ENCODE data around the gene FAM89B.

The FAM89B gene

DNA sequence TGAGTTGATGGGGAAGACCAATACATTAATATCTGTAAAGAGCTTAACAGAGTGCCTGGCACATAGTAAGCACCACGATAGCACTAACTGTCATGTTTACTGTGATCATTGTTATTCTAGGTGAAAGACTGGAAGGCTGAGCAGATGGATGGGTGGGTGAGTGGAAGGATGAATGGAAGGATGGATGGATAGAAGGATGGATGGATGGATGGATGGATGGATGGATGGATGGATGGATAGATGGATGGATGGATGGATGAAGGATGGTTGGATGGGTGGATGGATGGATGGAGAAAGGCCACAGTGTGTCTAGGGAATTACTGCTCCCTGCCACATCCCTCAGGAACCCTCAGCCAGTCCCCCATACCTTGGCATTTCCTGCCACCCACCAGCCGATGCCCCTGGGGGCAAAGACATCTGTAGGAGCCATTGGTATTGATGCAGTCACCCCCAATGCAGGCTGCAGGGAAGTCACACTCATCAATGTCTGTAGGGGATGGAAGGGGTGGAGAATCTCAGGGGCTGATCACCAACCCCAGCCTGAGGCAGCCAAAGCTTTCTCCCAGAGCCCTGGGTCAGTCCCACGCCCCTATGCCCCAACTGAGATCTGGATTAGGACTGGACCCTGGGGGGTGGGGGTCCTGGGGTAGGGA is 29.5 kb upstream of the FAM89B start:
- Histone ChIP-seq H3K4me3 (ENCODE audit: low read depth, low read length) (no peak overlapping the region), H3K27me3 (replicated peaks) (no peaks in the 10 kb centered on the region), H3K36me3 (replicated peaks) (peaks cover 83% of the 10 kb centered on the region), H3K27ac (no peak overlapping the region)
- TF ChIP-seq, protein P1, sequence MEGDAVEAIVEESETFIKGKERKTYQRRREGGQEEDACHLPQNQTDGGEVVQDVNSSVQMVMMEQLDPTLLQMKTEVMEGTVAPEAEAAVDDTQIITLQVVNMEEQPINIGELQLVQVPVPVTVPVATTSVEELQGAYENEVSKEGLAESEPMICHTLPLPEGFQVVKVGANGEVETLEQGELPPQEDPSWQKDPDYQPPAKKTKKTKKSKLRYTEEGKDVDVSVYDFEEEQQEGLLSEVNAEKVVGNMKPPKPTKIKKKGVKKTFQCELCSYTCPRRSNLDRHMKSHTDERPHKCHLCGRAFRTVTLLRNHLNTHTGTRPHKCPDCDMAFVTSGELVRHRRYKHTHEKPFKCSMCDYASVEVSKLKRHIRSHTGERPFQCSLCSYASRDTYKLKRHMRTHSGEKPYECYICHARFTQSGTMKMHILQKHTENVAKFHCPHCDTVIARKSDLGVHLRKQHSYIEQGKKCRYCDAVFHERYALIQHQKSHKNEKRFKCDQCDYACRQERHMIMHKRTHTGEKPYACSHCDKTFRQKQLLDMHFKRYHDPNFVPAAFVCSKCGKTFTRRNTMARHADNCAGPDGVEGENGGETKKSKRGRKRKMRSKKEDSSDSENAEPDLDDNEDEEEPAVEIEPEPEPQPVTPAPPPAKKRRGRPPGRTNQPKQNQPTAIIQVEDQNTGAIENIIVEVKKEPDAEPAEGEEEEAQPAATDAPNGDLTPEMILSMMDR (IDR thresholded peaks at IDR 0.05; ENCODE audit: low read depth, low read length, missing control alignments), result no peak
- DNase-seq, result no peak
- in situ Hi-C loops (cut with HindIII; ENCODE audit: low pct_ligation_motif_present, low sequenced_read_pairs), result no loop called here

DNA sequence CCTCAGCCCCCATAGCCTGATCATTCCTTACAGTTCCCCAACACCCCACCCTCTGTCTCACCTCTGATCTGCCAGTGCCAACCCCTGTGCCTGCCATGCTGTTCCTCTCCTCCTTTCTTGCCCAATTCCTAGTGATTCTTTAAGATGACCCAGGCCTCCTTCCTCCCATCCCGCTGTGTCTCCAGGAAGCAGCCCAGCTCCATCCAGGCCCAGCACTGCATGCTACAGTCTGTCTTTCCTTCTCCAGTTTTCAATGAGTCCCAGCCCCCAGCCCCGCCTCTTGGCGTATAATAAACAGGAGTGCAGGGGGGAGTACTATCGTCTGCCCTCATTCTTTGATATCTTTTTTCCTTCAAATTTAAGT is 26.5 kb upstream of the FAM89B start:
- DNase-seq, result no peak
- Histone ChIP-seq H3K27me3 (replicated peaks) (no peaks in the 10 kb centered on the region), H3K36me3 (replicated peaks) (peaks cover 84% of the 10 kb centered on the region), H3K27ac (no peak overlapping the region), H3K4me3 (ENCODE audit: low read depth, low read length) (no peak overlapping the region)
- TF ChIP-seq, protein P1 (IDR thresholded peaks at IDR 0.05; ENCODE audit: low read depth, low read length, missing control alignments), result no peak
- in situ Hi-C loops (cut with HindIII; ENCODE audit: low pct_ligation_motif_present, low sequenced_read_pairs), result no loop called here

DNA sequence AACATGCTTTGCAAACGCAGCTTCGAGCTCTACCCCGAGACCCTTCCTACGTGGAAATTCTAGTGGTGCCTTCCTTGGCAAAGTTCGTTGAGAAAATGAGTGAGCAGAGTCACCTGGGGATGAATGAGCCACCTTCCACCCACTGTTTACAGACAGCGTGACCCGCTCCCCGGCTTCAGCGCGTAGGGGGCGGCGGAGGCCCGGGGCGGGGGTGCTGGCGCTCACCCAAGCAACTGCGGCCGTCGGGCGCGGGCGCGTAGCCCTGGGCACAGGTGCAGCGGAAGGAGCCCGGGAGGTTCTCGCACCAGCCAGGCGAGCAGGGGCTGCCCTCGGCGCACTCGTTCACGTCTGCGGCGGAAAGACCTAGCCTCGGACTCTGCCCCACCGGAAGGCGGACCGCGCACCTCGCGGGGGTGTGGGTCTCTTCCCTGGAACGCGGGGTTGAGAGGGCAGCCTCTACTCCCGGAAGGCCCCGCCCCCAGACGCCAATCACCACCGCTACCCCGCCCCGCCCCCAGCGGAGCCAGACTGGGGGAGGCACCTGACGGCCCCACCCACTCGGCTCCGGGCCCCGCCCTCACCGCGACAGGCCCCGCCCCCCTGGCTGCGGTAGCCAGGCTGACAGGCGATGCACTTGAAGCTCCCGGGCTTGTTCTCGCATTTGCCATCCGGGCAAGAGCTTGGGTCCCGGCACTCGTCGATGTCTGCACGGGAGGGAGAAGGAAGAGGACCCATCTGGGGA is 25.9 kb upstream of the FAM89B start:
- Histone ChIP-seq H3K36me3 (replicated peaks) (peaks cover 84% of the 10 kb centered on the region), H3K4me3 (ENCODE audit: low read depth, low read length) (no peak overlapping the region), H3K27ac (no peak overlapping the region), H3K27me3 (replicated peaks) (no peaks in the 10 kb centered on the region)
- no peak for DNase-seq
- TF ChIP-seq, protein P1 (IDR thresholded peaks at IDR 0.05; ENCODE audit: low read depth, low read length, missing control alignments), result no peak
- in situ Hi-C loops (cut with HindIII; ENCODE audit: low pct_ligation_motif_present, low sequenced_read_pairs), result no loop called here

DNA sequence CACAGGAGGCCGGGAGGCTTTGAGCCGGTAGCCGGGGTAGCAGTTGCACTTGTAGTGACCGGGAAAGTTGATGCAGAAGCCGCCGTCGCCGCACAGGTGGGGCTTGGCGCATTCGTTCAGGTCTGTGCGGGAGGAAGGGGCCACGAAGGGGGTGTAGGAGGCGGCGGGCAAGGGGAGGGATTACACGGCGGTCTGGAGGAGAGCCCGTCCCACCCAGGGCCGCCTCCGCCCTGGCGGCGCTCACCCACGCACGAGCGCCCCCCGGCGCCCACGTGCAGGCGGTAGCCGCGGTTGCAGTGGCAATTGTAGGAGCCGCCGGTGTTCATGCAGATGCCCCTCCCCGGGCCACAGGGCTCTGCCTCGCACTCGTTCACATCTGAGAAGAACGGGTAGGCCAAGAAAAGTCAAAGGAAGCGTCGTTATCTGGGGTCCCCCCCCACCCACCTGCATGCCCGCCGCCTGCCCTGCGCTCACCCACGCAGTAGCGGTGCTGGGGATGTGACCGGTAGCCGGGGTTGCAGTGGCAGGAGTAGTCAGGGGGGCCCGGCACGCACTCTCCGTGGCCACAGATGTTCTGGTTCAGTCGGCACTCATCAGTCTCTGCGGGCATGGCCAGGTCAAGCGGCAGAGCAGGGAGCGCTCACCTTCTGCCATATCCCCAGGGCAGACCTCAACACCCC is 24.8 kb upstream of the FAM89B start:
- DNase-seq, result no peak
- Histone ChIP-seq H3K36me3 (replicated peaks) (peaks cover 87% of the 10 kb centered on the region), H3K27me3 (replicated peaks) (no peaks in the 10 kb centered on the region), H3K4me3 (ENCODE audit: low read depth, low read length) (no peak overlapping the region), H3K27ac (no peak overlapping the region)
- in situ Hi-C loops (cut with HindIII; ENCODE audit: low pct_ligation_motif_present, low sequenced_read_pairs), result no loop called here
- TF ChIP-seq, protein P1 (IDR thresholded peaks at IDR 0.05; ENCODE audit: low read depth, low read length, missing control alignments), result no peak

DNA sequence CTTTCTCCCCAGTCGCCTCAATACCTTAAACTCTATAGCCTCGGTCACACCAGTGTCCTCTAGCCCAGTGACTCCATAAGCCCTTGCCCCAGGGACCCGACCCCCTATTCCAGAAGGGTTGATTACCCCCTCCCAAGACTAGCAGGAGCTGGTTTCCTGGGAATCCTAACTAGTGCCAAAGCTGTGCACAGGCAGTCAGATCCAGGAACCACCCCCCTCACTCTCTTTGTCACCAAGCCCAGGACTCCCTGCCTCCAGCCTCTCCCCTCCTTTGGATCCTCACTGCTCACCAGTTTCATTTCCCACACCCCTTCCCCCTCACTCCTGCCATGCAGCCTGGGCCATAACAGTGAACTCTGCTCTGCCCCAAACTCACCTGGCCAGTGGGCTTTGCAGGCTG is 23.9 kb upstream of the FAM89B start:
- H3K27ac ChIP-seq, result no peak overlapping the region
- no peak for DNase-seq
- H3K36me3 ChIP-seq (replicated peaks), result peaks cover 86% of the 10 kb centered on the region
- TF ChIP-seq, protein P1 (IDR thresholded peaks at IDR 0.05; ENCODE audit: low read depth, low read length, missing control alignments), result no peak
- no peak overlapping the region for H3K4me3 ChIP-seq (ENCODE audit: low read depth, low read length)
- no peaks in the 10 kb centered on the region for H3K27me3 ChIP-seq (replicated peaks)
- in situ Hi-C loops (cut with HindIII; ENCODE audit: low pct_ligation_motif_present, low sequenced_read_pairs), result no loop called here

All from brain microvascular endothelial cell (primary cell).